Effector memory CD4-positive, alpha-beta T cell (primary cell): ENCODE data around the gene SELENOV.

Experiments used
- DNase-seq, 3 donors: peaks; one replicate each; pipeline ENCODE4 v3.0.0-alpha.2; 2020
- H3K27ac ChIP-seq: 2 replicates; pipeline ENCODE4 v1.7.0; 2013; ENCODE audit warnings: mild to moderate bottlenecking, low read length, moderate library complexity; ENCODE audit not compliant: insufficient read depth, poor library complexity, severe bottlenecking
- H3K27me3 ChIP-seq: replicated peaks from 2 replicates; pipeline ENCODE4 v1.7.0; 2013; ENCODE audit warnings: mild to moderate bottlenecking, low read length; ENCODE audit not compliant: insufficient read depth, control insufficient read depth, poor library complexity, severe bottlenecking
- H3K36me3 ChIP-seq: 2 replicates; pipeline ENCODE4 v1.7.0; 2013; ENCODE audit warnings: mild to moderate bottlenecking, low read length, moderate library complexity; ENCODE audit not compliant: control insufficient read depth, insufficient read depth
- H3K4me1 ChIP-seq: 2 replicates; pipeline ENCODE4 v1.7.0; 2013; ENCODE audit warnings: low read length, mild to moderate bottlenecking; ENCODE audit not compliant: control insufficient read depth, insufficient read depth, poor library complexity, severe bottlenecking
- H3K4me3 ChIP-seq: 2 replicates; pipeline ENCODE4 v1.7.0; 2013; ENCODE audit warnings: low read length, low read depth, mild to moderate bottlenecking; ENCODE audit not compliant: insufficient read depth, poor library complexity, severe bottlenecking
- H3K9me3 ChIP-seq: 2 replicates; pipeline ENCODE4 v1.7.0; 2013; ENCODE audit warnings: mild to moderate bottlenecking, low read length, moderate library complexity; ENCODE audit not compliant: control insufficient read depth

Gene SELENOV

DNA sequence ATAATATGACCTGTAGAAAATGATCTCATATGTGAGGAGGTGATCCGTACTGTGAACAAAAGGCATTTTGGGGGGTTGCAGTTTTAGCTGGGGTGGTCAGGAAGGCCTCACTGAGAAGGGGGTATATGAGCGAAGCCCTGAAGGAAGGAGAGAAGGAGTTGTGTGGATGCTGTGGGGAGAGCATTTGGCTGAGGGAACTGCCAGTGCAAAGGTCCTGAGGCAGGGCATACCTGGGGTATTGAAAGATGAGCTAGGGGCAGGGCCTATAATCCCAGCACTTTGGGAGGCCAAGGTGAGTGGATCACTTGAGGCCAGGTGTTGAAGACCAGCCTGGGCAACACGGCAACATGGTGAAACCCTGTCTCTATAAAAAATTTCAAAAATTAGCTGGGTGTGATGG is 2.5 kb downstream of the SELENOV start:
- H3K4me1 ChIP-seq = peaks cover 14% of the 10 kb centered on the region
- H3K4me3 ChIP-seq = no peak overlapping the region
- H3K36me3 ChIP-seq = no peaks in the 10 kb centered on the region
- no peak overlapping the region for H3K27ac ChIP-seq
- H3K27me3 ChIP-seq = peaks cover 26% of the 10 kb centered on the region
- DNase-seq = no peak
- H3K9me3 ChIP-seq = no peaks in the 10 kb centered on the region

DNA sequence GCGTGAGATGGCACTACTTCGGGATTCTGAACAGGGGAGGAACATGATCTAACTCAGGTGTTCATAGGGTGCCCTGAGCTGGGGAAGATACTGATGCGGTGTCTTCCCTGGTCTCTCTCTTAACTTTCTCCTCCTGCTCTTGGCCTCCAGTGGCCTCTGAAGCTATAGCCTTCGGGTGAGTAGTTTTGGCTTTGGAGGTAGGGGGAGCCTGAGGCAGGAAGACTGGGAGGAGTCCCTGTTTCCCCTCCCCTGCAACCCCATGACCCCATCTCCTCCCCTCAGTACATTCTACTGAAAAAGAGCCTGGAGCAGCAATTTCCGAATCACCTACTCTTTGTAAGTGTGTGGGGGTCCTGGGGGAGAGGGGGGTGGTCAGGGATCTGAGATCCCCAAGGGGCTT is 3.5 kb downstream of the SELENOV start:
- Histone ChIP-seq H3K27ac (no peak overlapping the region), H3K27me3 (peaks cover 25% of the 10 kb centered on the region), H3K4me1 (peaks cover 14% of the 10 kb centered on the region), H3K9me3 (no peaks in the 10 kb centered on the region), H3K36me3 (no peaks in the 10 kb centered on the region), H3K4me3 (no peak overlapping the region)
- no peak for DNase-seq

DNA sequence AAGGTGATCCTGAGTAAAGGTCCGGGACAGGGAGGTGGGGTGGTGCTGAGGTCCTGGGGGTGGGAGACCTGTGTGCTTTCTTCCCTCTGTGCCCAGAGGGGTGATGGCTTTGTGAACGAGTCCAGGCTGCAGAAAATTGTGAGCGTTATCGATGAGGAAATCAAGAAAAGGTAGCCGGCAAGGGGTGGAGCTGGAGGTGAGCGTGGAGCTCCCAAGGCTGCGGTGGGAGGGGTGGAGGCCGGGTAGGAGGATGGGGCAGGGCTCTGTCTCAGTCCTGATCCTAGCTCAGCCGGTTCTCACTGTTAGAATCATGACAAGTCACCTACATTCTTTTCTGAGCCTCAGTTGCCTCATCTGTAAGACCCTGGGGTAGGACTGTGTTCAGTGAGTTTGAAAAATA is 4.0 kb downstream of the SELENOV start:
- Histone ChIP-seq H3K9me3 (no peaks in the 10 kb centered on the region), H3K27me3 (peaks cover 20% of the 10 kb centered on the region), H3K36me3 (no peaks in the 10 kb centered on the region), H3K4me3 (no peak overlapping the region), H3K4me1 (peaks cover 14% of the 10 kb centered on the region), H3K27ac (no peak overlapping the region)
- DNase-seq = no peak

DNA sequence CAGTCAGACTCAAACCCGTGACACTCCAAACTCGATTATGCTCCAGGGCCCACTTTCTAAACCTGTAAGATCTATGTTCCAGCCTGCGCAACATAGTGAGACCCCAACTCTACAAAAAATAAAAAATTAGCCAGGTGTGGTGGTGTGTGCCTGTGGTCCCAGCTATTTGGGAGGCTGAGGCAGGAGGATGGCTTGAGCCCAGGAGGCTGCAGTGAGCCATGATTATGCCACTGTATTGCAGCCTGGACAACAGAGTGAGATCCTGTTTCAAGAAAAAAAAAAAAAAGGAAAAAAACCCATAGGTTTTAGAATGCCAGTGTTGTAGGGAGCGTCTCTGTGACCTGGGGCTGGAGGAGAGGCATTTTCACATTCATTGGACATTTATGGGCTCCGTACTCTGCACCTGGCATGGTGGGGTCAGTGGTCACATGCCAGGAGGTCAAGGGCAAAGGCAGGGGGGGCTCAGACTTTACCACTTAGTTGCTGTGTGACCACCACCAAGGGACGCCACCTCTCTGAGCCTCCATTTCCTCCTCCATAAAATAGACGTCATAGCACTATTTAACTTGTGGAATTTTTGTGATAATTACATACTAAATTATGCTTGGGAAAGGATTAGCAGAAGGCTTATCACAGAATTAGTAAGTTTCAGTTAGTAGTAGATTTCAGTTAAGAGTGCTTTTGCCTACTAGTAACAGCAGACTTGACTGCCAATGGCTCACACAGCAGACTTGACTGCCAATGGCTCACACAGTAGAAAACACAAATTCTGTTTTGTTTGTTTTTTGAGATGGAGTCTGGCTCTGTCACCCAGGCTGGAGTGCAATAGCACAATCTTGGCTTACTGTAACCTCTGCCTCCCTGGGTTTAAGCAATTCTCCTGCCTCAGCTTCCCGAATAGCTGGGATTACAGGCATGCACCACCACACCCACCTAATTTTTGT is 5.9 kb downstream of the SELENOV start:
- Histone ChIP-seq H3K27ac (no peak overlapping the region), H3K36me3 (no peaks in the 10 kb centered on the region), H3K4me1 (peaks cover under 1% of the 10 kb centered on the region), H3K4me3 (no peak overlapping the region), H3K9me3 (no peaks in the 10 kb centered on the region), H3K27me3 (peaks cover 2% of the 10 kb centered on the region)
- DNase-seq = no peak

GRCh38 chr19:39524495-39524894 is 9.6 kb downstream of the SELENOV start:
- Histone ChIP-seq H3K36me3 (no peaks in the 10 kb centered on the region), H3K4me3 (no peak overlapping the region), H3K4me1 (no peaks in the 10 kb centered on the region), H3K27ac (no peak overlapping the region), H3K9me3 (no peaks in the 10 kb centered on the region), H3K27me3 (no peaks in the 10 kb centered on the region)
- DNase-seq = no peak

- no peak overlapping the region for H3K27ac ChIP-seq
- no peak overlapping the region for H3K4me3 ChIP-seq
- no peaks in the 10 kb centered on the region for H3K27me3 ChIP-seq
- H3K9me3 ChIP-seq = no peaks in the 10 kb centered on the region
- H3K4me1 ChIP-seq = no peaks in the 10 kb centered on the region
- no peaks in the 10 kb centered on the region for H3K36me3 ChIP-seq
- DNase-seq = no peak
Observed at GRCh38 chr19:39525205-39525604, 10.3 kb downstream of the SELENOV start.

- H3K27me3 ChIP-seq = no peaks in the 10 kb centered on the region
- H3K4me1 ChIP-seq = peaks cover 4% of the 10 kb centered on the region
- no peak for DNase-seq
- peak overlapping the region; percentile 75 for H3K27ac ChIP-seq
- no peaks in the 10 kb centered on the region for H3K9me3 ChIP-seq
- no peaks in the 10 kb centered on the region for H3K36me3 ChIP-seq
- peak overlapping the region; percentile 84 for H3K4me3 ChIP-seq
Observed at GRCh38 chr19:39531834-39532232, 16.9 kb downstream of the SELENOV start.

DNA sequence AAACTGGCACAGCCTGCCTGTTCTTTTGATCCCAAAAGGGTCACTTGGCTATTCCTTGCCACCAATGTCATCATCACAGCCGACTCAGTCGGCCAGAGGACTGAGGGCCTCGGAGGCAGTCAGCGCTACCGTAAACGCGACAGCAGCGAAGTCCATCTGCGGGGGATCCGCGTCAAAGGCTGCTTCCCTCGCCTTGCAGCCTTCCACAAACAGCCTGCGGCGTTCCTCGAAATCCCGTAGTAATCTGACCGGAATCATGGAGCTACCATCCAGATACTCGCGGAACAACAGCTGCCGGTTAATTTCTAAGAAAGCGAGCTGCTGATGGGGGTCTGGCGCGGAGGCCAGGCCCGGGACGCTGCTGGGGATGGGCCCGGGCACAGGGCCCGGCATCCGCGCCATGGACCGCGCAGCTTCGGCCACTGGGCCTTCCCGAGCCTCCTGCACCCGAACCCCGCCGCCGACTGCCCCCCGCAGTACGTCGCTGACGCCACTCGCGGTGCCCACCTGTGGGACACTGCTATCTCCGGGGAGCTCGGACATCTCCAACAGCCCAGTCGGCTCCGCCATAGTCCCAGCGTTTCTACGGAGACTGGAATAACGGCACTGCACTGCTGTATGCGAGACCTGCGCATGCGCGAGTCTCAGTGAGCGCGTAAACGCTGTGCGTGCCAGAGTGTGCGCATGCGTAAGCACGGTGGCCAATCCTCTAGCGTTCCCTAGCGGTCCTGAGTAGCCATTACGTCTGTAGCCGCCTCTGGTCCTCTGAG is 17.5 kb downstream of the SELENOV start, which contains the start of gene EID2B:
Gene EID2B (minus strand): TSS at position 620 of the 770 bp plus-strand sequence. CDS start 50 bp downstream, at position 570.
- peaks cover 4% of the 10 kb centered on the region for H3K4me1 ChIP-seq
- no peaks in the 10 kb centered on the region for H3K27me3 ChIP-seq
- peak; percentile 85 to 95 (median 94) for DNase-seq
- no peaks in the 10 kb centered on the region for H3K9me3 ChIP-seq
- H3K4me3 ChIP-seq = peak within 1 kb of the TSS; percentile 84
- H3K36me3 ChIP-seq = no peaks in the 10 kb centered on the region
- H3K27ac ChIP-seq = peak within 1 kb of the TSS; percentile 75

GRCh38 chr19:39533003-39533512 is 18.1 kb downstream of the SELENOV start:
- H3K4me1 ChIP-seq = peaks cover 4% of the 10 kb centered on the region
- DNase-seq = no peak
- no peaks in the 10 kb centered on the region for H3K9me3 ChIP-seq
- H3K27ac ChIP-seq = no peak overlapping the region
- H3K27me3 ChIP-seq = no peaks in the 10 kb centered on the region
- H3K4me3 ChIP-seq = peak overlapping the region; percentile 84
- no peaks in the 10 kb centered on the region for H3K36me3 ChIP-seq
